MCF 10A (cell line): Measurements from ENCODE around the gene SNX30. TPM values are rescaled to one million over a fixed set of nuclear protein-coding genes. Genes with fewer than 3 reads are reported as not detected.

Source experiments
- BruUV-seq: library from RNA; stranded (reverse); fragments of 400-500 nt; replicated peaks from 2 replicates; lab custom pipeline; 2021; lab: Mats Ljungman, UMichigan
- CTCF ChIA-PET: fragments of 300-600 bp; sonication (Branson Sonifier 250); formaldehyde crosslinking; extraction: SDS; loops from one replicate; lab custom pipeline; 2021; ENCODE audit warnings: antibody characterized with exemption, inconsistent platforms; lab: Yijun Ruan, JAX
- POLR2A ChIA-PET: fragments of 300-600, 350-650 bp; sonication (Branson Sonifier 250); formaldehyde crosslinking; extraction: SDS; loops from one replicate; lab custom pipeline; 2020; ENCODE audit warnings: antibody characterized with exemption, inconsistent platforms; lab: Yijun Ruan, JAX
- DNase-seq: peaks from one replicate; pipeline ENCODE4 v3.0.0-alpha.2; 2018; ENCODE audit not compliant: unreplicated experiment
- H3K27ac Mint-ChIP-seq: one replicate; pipeline ENCODE4 v1.8.0; 2022; ENCODE audit warnings: mild to moderate bottlenecking, low read depth, mixed read lengths; ENCODE audit not compliant: unreplicated experiment
- H3K27me3 Mint-ChIP-seq: one replicate; pipeline ENCODE4 v1.8.0; 2022; ENCODE audit warnings: mixed read lengths; ENCODE audit not compliant: insufficient read depth, unreplicated experiment
- H3K36me3 Mint-ChIP-seq: one replicate; pipeline ENCODE4 v1.8.0; 2022; ENCODE audit warnings: mild to moderate bottlenecking, moderate library complexity, mixed read lengths; ENCODE audit not compliant: insufficient read depth, unreplicated experiment
- H3K4me1 Mint-ChIP-seq: one replicate; pipeline ENCODE4 v1.8.0; 2022; ENCODE audit warnings: mixed read lengths; ENCODE audit not compliant: insufficient read depth, unreplicated experiment
- H3K4me3 Mint-ChIP-seq: one replicate; pipeline ENCODE4 v1.8.0; 2022; ENCODE audit warnings: mild to moderate bottlenecking, moderate library complexity, mixed read lengths; ENCODE audit not compliant: unreplicated experiment
- H3K9me3 Mint-ChIP-seq: one replicate; pipeline ENCODE4 v1.8.0; 2022; ENCODE audit warnings: mixed read lengths; ENCODE audit not compliant: unreplicated experiment
- CTCF ChIP-seq: fragments of 200-600 bp; IDR thresholded peaks from one replicate; pipeline ENCODE4 v1.8.0; 2022; ENCODE audit warnings: antibody characterized with exemption, mild to moderate bottlenecking; ENCODE audit not compliant: unreplicated experiment
- intact Hi-C: fragments of 100-400 bp; cut with micrococcal nuclease; formaldehyde crosslinking; loops from 2 replicates; pipeline ENCODE4 v1.14.1; 2022
- total RNA-seq: library from RNA; stranded (reverse); gene quantifications from 2 replicates; pipeline ENCODE4 v1.2.3, GENCODE V29; 2022

Gene SNX30
- total RNA-seq, 1 experiment from 2014 or later, result 9.6 TPM

GRCh38 chr9:112833081-112833480 lies 82.5 kb downstream of the SNX30 start:
- no peak overlapping the region for H3K27ac Mint-ChIP-seq
- H3K4me3 Mint-ChIP-seq, result no peak overlapping the region
- DNase-seq, result no peak
- H3K36me3 Mint-ChIP-seq, result no peaks in the 10 kb centered on the region
- CTCF ChIA-PET, result interaction anchor here (0.6 kb wide), 1 partner anchor 104 kb away, joined by 3 read pairs; no protein-coding TSS in a partner anchor
- POLR2A ChIA-PET, result no interaction called here
- BruUV-seq, result no TSS peak
- TF ChIP-seq CTCF, result no peak
- H3K4me1 Mint-ChIP-seq, result no peaks in the 10 kb centered on the region
- H3K27me3 Mint-ChIP-seq, result no peaks in the 10 kb centered on the region
- no peaks in the 10 kb centered on the region for H3K9me3 Mint-ChIP-seq
- intact Hi-C loops, result no loop called here

GRCh38 chr9:112836394-112836793 lies 85.8 kb downstream of the SNX30 start:
- POLR2A ChIA-PET, result no interaction called here
- TF ChIP-seq CTCF, result no peak
- CTCF ChIA-PET, result interaction anchor here (0.9 to 2.3 kb wide), 4 partner anchors 9 to 276 kb away, joined by 4 to 12 read pairs (median 8); no protein-coding TSS in a partner anchor
- Mint-ChIP-seq H3K4me3 (no peak overlapping the region), H3K36me3 (peaks cover 20% of the 10 kb centered on the region), H3K27me3 (no peaks in the 10 kb centered on the region), H3K27ac (no peak overlapping the region), H3K9me3 (no peaks in the 10 kb centered on the region), H3K4me1 (no peaks in the 10 kb centered on the region)
- intact Hi-C loops, result no loop called here
- DNase-seq, result no peak
- no TSS peak for BruUV-seq

- Mint-ChIP-seq H3K36me3 (peaks cover 20% of the 10 kb centered on the region), H3K4me3 (no peak overlapping the region), H3K4me1 (no peaks in the 10 kb centered on the region), H3K27ac (no peak overlapping the region), H3K9me3 (no peaks in the 10 kb centered on the region), H3K27me3 (no peaks in the 10 kb centered on the region)
- TF ChIP-seq CTCF, result no peak
- no TSS peak for BruUV-seq
- CTCF ChIA-PET, result interaction anchor here (0.6 to 2.5 kb wide), 4 partner anchors 10 to 281 kb away, joined by 3 to 11 read pairs (median 4); no protein-coding TSS in a partner anchor
- intact Hi-C loops, result no loop called here
- POLR2A ChIA-PET, result no interaction called here
- DNase-seq, result no peak
These were observed 87.8 kb downstream of the SNX30 start for GRCh38 chr9:112838342-112838741.

- Mint-ChIP-seq H3K27ac (no peak overlapping the region), H3K36me3 (peaks cover 20% of the 10 kb centered on the region), H3K27me3 (no peaks in the 10 kb centered on the region), H3K4me1 (peaks cover 2% of the 10 kb centered on the region), H3K9me3 (no peaks in the 10 kb centered on the region), H3K4me3 (no peak overlapping the region)
- TF ChIP-seq CTCF, result no peak
- DNase-seq, result no peak
- no TSS peak for BruUV-seq
- POLR2A ChIA-PET, result no interaction called here
- intact Hi-C loops, result no loop called here
- CTCF ChIA-PET, result interaction anchor here (0.7 to 2.5 kb wide), 2 partner anchors 64 to 355 kb away, joined by 3 to 11 read pairs; no protein-coding TSS in a partner anchor
These were observed 88.8 kb downstream of the SNX30 start for GRCh38 chr9:112839331-112839730.
